HG02763 (cell line): Measurements from ENCODE around the gene TOP2B.

ENCODE experiments used
- ATAC-seq: cut with Tn5 transposase; IDR thresholded peaks from one replicate; pipeline ENCODE4 v1.9.1; 2021; ENCODE audit warnings: mild to moderate bottlenecking, moderate library complexity; ENCODE audit not compliant: unreplicated experiment

Gene TOP2B

GRCh38 chr3:25664812-25665314, at the start of gene TOP2B:
TOP2B (minus strand) TSS chr3:25664907; CDS start chr3:25664297, 610 bp downstream.
- peak; percentile 90 for ATAC-seq

- ATAC-seq: no peak
These were observed 48.8 kb upstream of the TOP2B start for GRCh38 chr3:25713341-25713985.

GRCh38 chr3:25711090-25711489, 46.4 kb upstream of the TOP2B start:
- no peak for ATAC-seq

- no peak for ATAC-seq
These were observed 43.3 kb upstream of the TOP2B start for GRCh38 chr3:25708036-25708435.

GRCh38 chr3:25707268-25707926, 42.7 kb upstream of the TOP2B start:
- no peak for ATAC-seq

- no peak for ATAC-seq
These were observed 41.5 kb upstream of the TOP2B start for GRCh38 chr3:25706213-25706612.

GRCh38 chr3:25697553-25697952, 32.8 kb upstream of the TOP2B start:
- ATAC-seq: no peak

- no peak for ATAC-seq
These were observed 31.2 kb upstream of the TOP2B start for GRCh38 chr3:25695731-25696420.

- ATAC-seq: no peak
These were observed 28.5 kb upstream of the TOP2B start for GRCh38 chr3:25693238-25693637.

- ATAC-seq: no peak
These were observed 27.6 kb upstream of the TOP2B start for GRCh38 chr3:25692341-25692740.

- ATAC-seq: no peak
These were observed 26.2 kb upstream of the TOP2B start for GRCh38 chr3:25690768-25691533.

- no peak for ATAC-seq
These were observed 24.5 kb upstream of the TOP2B start for GRCh38 chr3:25689226-25689625.

GRCh38 chr3:25687742-25688141, 23.0 kb upstream of the TOP2B start:
- ATAC-seq: no peak

- ATAC-seq: no peak
These were observed 22.1 kb upstream of the TOP2B start for GRCh38 chr3:25686766-25687165.

- no peak for ATAC-seq
These were observed 19.2 kb upstream of the TOP2B start for GRCh38 chr3:25683882-25684281.

- no peak for ATAC-seq
These were observed 18.7 kb upstream of the TOP2B start for GRCh38 chr3:25683410-25683809.

GRCh38 chr3:25679642-25680302, 15.1 kb upstream of the TOP2B start:
- no peak for ATAC-seq

GRCh38 chr3:25679166-25679565, 14.5 kb upstream of the TOP2B start:
- no peak for ATAC-seq

- no peak for ATAC-seq
These were observed 13.9 kb upstream of the TOP2B start for GRCh38 chr3:25678581-25678980.

- no peak for ATAC-seq
These were observed 12.4 kb upstream of the TOP2B start for GRCh38 chr3:25677121-25677520.

GRCh38 chr3:25674670-25675069, 10.0 kb upstream of the TOP2B start:
- ATAC-seq: no peak
